Measurements from ENCODE around the gene DPEP2.

GRCh38 chr16:67966549-67967182 lies 32.6 kb downstream of the DPEP2 start:
- TF ChIP-seq POLR2A (IDR thresholded peaks at IDR 0.05): no peak
- TF ChIP-seq CTCF (IDR thresholded peaks at IDR 0.05): no peak
